NCI-H510A (cell line): ENCODE measurements around the gene ARHGEF11.
"Not testable (repeated sequence)": the region's sequence is repeated elsewhere in the genome, so short reads cannot be mapped to it uniquely, and the experiment has no call there.

Source experiments
- DNase-seq: peaks from one replicate; lab custom pipeline; 2025; lab: John Stamatoyannopoulos, UW

ARHGEF11 gene, protein sequence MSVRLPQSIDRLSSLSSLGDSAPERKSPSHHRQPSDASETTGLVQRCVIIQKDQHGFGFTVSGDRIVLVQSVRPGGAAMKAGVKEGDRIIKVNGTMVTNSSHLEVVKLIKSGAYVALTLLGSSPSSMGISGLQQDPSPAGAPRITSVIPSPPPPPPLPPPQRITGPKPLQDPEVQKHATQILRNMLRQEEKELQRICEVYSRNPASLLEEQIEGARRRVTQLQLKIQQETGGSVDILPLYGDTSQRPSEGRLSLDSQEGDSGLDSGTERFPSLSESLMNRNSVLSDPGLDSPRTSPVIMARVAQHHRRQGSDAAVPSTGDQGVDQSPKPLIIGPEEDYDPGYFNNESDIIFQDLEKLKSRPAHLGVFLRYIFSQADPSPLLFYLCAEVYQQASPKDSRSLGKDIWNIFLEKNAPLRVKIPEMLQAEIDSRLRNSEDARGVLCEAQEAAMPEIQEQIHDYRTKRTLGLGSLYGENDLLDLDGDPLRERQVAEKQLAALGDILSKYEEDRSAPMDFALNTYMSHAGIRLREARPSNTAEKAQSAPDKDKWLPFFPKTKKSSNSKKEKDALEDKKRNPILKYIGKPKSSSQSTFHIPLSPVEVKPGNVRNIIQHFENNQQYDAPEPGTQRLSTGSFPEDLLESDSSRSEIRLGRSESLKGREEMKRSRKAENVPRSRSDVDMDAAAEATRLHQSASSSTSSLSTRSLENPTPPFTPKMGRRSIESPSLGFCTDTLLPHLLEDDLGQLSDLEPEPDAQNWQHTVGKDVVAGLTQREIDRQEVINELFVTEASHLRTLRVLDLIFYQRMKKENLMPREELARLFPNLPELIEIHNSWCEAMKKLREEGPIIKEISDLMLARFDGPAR (N-terminal part only)

DNA sequence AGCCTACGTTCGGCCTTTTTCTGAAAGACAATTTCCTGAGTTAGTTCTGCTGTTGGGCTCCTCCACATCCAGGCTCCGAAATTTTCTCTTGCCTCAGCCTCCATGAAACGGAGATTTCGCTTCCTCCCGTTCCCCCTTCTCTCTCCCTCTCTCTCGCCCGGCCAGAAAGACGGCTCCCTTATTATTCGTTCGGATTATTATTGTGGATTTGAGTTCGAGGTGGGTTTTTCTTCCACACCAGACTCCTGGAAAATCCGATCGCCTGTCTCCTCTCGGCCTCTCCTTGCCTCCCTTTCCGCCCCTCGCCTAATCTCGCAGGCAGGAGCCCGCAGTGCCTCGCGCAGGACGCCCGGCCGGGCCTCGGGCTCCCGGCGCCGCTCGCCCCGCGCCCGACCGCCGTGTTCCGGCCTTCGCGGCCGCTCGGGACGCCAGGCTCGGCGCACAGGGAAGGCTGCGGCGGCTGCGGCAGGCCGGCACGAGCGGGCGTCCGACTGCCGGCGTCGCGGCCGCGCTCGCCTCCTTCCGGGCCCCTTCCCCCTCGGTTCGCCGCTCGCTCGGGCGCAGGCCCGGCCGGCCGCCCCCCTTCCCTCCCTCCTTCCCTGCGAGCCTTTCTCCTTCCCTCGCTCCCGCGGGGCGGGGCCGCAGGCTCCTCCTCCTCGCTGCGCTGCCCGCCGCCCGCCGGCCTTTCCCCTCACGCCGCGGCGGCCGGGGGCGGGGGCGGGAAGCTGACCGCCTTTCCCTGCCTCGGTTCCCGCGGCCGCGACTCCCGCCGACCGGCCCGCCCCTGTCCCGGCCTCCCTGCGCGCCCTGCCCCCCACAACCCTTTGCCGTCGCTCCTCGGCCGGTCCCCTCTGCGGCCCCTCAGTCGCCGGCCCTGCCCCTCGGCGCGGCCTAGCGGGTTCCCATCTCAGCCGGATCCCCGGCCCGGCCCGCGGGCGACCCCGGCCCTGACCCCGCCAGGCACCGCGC is at the start of gene ARHGEF11:
ARHGEF11 (minus strand) TSS at position 493 of the 969 bp plus-strand sequence. CDS start 1,412 bp downstream, outside the sequence.
- peak; percentile 81 for DNase-seq

DNA sequence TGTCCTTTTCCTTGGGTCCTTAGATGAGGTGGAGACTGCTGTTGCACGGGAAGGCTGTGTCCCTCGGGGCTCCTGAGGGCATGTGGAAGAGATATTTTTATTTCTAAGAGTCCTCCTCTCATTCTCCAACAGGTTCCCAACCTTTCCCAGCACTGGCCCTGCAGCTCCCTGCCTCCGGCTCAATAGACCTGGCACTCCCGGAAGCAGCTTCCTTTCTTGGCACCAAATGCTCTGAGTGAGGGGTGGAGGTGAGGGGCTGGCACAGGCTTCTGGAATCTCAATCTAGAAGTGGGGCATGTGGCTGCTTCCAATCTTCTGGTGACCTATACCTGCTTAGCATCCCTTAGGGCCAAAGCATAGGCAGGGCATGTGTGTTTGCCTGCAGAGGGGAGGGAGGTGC is 49.5 kb upstream of the ARHGEF11 start:
- DNase-seq: no peak

DNA sequence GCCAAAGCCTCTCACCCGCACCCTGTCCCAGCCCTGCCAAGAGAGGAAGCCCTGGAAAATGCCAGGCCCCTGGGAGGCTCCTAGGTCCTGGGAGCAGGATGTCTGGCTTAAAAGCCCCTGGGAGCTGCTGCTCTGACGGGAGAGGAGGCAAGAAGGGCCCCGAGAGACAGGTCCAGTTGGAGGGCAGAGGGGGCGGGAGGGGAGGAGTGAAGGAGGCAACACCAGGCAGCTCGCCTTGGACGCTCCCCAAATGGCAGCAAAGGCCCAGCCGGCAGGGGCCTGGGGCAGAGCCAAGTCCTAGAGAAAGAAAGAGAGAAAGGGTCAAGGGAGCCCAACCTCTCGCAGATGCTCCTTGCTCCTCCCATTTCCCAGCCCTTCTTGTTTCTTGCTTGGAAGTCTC is 47.3 kb upstream of the ARHGEF11 start:
- no peak for DNase-seq

DNA sequence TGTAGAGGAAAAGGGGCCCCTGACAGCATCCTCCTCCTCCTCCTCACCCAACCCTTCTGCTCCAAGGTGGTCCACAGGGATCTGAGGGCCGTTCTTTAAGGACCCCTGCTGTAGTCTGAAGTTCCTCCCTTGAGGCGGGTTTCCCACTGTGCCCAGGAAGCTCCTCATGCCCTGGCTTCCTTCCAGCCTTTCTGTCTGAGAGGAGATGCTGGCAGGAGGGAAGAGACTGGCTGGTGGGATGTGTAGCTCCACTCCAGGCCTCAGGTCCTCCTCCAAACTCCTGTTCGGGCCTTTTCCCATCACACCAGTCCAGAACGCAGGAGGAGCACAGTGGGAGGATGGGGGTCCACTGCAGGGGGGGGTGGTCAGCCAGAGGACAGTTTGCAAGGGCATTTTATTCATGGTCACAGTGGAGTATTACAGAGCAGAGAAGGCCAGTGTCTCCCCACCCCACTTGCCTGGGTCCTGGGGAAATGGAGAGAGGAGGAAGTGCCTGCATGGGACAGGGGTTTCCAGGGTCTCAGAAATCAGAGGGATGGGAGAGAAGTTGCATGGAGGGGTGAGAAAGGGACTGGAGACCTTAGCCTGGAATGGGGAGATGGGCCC is 46.2 kb upstream of the ARHGEF11 start:
- DNase-seq: no peak

DNA sequence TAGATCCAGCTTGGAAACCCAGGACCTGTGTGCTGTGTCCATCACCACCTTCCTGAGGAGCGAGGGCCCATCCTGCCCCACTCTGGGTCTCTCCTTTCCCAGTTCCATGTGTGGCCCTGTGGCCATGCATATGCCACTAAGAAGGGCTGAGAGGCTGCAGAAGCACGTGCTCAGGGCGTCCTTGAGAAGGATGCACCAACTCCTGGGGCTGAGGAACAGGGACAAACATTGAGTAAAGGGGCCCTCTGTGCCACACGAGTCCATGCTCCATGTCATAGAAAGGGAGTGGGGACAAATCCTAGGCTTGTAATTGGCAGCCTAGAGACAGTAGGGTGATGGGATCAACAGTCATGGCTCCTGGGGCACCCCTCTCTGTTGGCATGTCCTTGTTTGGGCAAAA is 45.6 kb upstream of the ARHGEF11 start:
- DNase-seq: no peak

DNA sequence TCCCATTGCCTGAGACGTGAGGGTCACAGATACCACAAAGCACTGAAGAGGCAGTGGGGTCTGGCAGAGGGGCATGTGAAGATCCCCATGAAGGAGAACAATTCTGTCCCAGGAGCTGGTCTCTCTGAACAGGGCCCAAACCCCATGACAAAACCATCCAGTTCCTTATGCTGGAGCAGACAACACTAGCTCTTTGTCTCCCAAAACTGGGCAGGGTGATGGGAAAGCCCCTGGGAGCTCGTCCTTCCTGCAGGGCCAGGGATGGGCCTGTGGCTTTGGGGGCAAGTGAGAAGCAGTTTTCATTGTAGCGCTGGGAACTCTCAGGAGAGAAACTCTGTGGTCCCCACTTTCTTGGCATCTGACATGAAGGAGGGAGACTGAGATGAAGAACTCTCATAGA is 45.2 kb upstream of the ARHGEF11 start:
- DNase-seq: no peak

DNA sequence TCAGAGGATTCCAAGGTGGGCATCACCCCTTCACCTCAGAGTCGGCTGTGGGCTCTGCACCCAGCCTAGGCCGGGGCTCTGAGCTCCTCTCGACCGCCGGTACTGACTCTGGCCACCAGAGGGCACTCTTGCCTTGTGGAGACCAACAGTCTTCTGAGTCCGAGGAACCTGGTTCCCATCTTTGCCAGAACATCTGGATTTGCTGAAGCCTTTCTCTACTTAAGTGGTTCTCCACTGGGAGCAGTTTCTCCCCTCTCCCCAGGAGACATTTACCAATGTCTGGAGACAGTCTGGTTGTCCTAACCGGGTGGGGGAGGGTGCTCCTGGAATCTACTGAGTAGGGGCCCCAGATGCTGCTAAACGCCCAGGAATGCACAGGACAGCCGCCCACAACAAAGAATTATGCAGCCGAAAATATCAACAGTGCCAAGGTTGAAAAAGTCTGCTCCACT is 44.7 kb upstream of the ARHGEF11 start:
- peak; percentile 13 for DNase-seq

DNA sequence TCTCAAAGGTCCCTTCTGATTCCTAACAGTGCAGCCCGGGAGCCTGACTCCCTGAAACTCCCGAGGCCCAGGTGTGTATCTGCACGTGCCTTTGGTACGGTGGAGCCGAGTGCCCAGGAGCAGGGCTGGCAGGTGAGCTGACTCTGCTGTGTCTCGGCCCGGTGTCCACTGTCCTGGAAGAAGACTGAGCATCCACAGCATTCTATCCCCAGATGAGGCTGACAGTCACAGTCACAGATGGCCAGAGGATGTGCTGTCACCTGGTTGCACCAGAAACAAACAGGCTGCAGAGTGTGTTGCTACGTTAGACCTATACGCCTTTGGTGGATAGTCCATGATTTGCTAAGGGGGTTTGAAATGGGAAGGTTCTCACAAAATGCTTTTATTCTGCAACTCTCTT is 44.2 kb upstream of the ARHGEF11 start:
- DNase-seq: no peak

DNA sequence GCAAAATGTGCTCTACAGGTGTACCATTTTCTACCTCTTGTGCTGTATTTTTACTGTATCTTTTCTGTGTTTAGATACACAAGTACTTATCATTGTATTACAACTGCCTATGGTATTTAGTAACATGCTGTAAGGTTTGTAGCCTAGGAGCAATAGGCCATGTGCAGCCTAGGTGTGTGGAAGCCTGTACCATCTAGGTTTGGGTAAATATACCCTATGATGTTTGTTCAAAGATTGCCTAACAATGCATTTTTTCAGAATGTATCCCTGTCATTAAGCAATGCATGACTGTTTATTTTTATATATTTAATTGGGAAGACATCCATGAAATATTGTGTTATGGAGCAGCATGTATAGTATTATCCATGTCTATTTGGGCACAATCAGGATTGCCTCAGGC is 43.1 kb upstream of the ARHGEF11 start:
- no peak for DNase-seq

DNA sequence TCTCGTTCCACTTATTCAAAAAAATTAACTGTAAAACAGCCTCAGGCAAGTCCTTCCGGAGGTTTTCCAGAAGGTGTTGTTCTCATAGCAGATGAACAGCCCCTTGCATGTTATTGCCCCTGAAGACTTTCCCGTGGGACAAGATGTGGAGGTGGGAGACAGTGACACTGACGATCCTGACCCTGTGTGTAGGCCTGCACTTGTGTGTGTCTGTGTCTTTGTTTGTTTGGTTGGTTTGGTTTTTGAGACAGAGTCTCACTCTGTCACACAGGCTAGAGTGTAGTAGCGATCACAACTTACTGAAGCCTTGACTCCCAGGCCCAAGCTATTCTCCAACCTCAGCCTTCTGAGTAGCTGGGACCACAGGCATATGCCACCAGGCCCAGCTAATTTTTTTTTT is 41.5 kb upstream of the ARHGEF11 start:
- no peak for DNase-seq

DNA sequence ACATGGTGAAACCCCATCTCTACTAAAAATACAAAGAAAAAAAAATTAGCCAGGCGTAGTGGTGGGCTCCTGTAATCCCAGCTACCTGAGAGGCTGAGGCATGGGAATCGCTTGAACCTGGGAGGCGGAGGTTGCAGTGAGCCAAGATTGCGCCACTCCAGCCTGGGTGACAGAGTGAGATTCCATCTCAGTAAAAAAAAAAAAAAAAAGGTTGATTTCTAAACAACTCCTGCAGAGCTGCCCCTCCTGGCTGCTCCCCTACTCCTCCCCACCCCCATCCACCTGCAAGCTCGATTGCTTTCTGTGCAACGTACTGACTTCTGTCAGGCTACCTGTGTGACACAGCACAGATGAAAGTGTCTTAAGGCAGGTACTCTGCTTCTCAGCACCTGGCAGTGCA is 40.8 kb upstream of the ARHGEF11 start:
- DNase-seq: no peak

DNA sequence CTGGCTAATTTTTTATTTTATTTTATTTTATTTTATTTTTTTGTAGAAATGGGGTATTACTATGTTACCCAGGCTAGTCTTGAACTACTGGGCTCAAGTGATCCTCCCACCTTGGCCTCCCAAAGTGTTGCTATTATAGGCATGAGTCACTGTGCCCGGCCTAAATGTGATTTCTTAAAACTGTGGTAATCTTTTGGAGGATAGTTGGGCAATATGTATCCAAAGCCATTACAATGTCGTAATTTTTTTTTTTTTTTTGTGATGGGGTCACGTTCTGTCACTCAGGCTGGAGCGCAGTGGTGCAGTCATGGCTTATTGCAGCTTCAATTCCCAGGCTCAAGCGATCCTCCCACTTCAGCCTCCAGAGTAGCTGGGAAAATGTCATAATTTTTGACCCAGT is 39.9 kb upstream of the ARHGEF11 start:
- no peak for DNase-seq

DNA sequence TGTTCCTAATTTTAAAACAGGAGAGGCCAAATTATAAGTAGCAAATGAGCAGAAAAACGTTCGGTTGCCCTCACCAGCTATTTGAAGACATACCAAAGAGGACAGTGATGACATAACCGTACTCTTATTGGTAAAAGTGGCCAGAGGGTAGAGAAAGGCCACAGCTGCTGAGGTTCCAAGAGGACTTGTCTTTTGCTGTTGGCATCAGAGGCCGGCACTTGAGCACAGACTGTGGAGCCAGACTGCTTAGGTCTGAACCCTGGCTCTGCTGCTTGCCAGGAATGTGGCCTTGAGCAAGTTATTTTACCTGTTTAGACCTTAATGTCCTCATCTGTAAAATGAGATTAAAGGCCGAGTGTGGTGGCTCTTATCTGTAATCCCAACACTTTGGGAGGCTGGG is 39.2 kb upstream of the ARHGEF11 start:
- DNase-seq: no peak

DNA sequence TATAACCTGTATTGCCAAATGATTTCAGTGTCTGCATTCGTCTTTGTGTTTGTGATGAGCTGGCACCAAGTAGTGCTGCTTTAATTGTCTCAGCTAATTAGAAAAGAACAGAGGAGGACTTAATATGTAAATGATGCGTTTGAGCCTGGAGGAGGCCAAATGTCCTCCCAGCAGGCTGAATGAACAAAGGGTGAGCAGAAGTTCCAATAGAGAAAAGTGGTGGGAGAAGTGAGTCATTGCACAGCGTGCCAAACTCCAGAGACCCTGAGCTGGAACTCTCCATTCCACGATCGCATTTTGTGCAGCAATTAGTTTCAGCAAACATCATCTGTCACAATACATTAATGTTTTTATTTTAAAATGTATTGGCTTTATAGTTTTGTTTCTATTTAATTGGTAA is 36.2 kb upstream of the ARHGEF11 start:
- DNase-seq: no peak

DNA sequence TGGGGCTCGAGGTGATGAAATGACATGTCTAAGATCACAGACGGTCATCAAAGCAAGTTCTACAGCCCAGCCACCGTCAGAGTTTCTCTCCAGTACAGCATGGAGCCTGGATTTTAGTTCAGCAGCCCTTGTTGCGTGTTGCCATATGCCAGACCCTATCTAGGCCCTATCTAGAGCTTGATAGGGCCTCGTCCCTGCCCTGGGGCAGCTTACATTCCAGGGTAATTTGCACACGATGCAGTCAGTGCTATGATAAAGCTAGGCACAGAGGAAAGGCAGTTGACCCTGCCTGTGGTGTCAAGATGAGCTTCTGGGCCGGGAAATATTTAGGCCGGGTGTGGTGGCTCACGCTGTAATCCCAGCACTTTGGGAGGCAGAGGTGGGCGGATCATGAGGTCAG is 35.2 kb upstream of the ARHGEF11 start:
- no peak for DNase-seq

DNA sequence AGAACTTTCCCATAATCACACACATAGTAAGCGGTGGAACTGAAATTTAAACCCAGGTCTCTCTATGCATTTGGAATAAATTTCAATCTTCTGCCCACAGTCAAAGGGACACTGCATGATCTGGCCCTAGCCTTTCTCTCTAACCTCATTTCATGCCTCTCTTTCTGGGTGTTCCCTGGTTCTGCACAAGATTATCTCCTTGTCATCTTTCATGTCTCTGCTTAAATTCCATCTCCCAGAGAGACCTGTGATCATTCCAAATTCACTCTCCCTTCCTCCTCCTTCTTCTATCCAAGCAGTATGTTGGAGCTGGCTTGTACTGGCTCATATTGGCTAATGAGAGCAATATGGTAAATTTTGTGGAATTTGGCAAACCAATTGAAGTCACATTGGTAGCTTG is 31.9 kb upstream of the ARHGEF11 start:
- DNase-seq: no peak

DNA sequence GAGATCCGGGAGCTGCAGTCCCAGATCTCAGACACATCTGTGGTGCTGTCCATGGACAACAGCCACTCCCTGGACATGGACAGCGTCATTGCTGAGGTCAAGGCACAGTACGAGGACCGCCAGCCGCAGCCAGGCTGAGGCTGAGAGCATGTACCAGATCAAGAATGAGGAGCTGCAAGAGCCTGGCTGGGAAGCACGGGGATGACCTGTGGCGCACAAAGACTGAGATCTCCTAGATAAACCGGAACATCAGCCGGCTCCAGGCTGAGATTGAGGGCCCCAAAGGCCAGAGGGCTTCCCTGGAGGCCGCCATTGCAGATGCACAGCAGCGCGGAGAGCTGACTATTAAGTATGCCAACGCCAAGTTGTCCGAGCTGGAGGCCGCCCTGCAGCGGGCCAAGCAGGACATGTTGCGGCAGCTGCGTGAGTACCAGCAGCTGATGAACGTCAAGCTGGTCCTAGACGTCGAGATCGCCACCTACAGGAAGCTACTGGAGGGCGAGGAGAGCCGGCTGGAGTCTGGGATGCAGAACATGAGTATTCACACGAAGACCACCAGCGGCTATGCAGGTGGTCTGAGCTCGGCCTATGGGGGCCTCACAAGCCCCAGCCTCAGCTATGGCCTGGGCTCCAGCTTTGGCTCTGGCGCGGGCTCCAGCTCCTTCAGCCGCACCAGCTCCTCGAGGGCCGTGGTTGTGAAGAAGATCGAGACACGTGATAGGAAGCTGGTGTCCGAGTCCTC is 28.6 kb upstream of the ARHGEF11 start:
- DNase-seq: peak; percentile 15

DNA sequence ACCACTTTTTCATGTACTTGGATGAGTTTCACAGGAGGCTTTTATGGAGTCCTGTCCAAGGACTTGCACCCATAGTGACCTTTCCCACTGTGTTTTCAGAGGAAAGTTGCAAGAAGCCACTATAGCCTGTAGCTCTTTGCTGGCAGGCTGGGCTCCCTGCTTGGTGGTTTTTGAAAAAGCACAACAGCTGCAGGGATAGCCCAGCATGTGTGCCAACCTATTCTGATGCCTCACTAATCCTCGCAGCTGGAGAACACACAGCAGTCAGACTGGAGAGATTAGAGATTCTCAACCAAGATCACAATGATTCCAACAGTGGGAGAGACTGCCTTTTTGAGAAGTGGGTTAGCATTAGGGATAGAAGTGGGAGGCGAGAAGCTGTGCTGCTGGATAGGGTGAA is 24.1 kb upstream of the ARHGEF11 start:
- DNase-seq: no peak

DNA sequence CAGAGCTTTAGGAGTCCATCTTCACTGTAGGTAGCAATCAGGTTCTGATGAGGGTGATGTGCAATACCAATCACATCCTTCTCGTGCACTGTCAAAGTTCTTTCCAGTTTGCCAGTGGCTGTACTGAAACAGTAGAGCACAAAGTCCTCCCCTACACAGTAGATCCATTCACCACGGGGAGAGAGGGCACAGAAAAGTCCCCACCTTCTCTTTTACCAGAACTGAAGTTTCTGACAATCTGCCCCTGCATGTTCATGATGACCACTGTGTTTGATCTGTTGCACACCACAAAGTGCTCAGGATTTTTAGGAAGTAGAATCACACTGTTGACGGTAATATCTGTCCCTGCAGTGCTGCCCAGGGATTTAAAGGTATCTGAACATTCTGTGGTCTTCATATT is 13.7 kb upstream of the ARHGEF11 start:
- not testable (repeated sequence) for DNase-seq

DNA sequence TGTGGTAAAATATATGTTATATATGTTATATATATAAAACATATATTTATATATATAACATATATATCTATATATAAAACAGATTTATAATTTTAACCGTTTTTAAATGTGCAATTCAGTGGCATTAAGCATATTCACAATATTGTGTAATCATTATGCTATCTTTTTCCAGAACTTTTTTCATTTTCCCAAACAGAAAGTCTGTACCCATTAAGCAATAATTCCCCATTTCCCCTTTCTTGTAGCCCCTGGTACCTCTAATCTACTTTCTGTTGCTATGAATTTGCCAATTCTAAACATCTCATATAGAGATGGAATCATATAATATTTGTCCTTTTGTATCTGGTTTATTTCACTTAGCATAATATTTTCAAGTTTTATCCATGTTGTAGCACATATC is 10.7 kb upstream of the ARHGEF11 start:
- no peak for DNase-seq

DNA sequence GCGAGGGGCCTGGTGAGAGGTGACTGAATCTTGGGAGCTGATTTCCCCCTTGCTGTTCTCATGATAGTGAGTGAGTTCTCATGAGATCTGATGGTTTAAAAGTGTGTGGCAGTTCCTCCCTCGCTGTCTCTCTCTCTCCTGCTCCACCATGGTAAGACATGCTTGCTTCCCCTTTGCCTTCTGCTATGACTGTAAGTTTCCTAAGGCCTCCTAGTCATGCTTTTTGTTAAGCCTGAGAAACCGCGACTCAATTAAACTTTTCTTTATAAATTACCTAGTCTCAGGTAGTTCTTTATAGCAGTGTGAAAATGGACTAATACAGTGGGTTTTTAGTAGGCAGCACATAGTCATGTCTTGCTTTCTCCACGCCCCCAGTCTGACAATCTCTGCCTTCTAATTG is 10.2 kb upstream of the ARHGEF11 start:
- DNase-seq: not testable (repeated sequence)
